Hematopoietic multipotent progenitor cell treated with erythropoietin and hydrocortisone succinate and interleukin-3 and kit ligand, for 17 days (in vitro differentiated cells): Measurements from ENCODE around the gene HSPG2.

Source experiments
- DNase-seq: peaks from one replicate; pipeline ENCODE4 v3.0.0-alpha.2; 2015; ENCODE audit warnings: low spot score

Gene HSPG2

GRCh38 chr1:21879928-21880618 is 57.0 kb downstream of the HSPG2 start:
- no peak for DNase-seq

GRCh38 chr1:21878840-21879478 is 58.2 kb downstream of the HSPG2 start:
- no peak for DNase-seq

GRCh38 chr1:21878009-21878773 is 58.9 kb downstream of the HSPG2 start:
- DNase-seq: no peak

- DNase-seq: no peak
These were observed 60.8 kb downstream of the HSPG2 start for GRCh38 chr1:21876267-21876666.

- no peak for DNase-seq
These were observed 61.5 kb downstream of the HSPG2 start for GRCh38 chr1:21875621-21876063.

GRCh38 chr1:21874778-21875547 is 62.1 kb downstream of the HSPG2 start:
- DNase-seq: no peak

- DNase-seq: no peak
These were observed 62.8 kb downstream of the HSPG2 start for GRCh38 chr1:21874328-21874727.

GRCh38 chr1:21873761-21874160 is 63.3 kb downstream of the HSPG2 start:
- DNase-seq: no peak

- DNase-seq: no peak
These were observed 63.9 kb downstream of the HSPG2 start for GRCh38 chr1:21873174-21873573.

- no peak for DNase-seq
These were observed 64.5 kb downstream of the HSPG2 start for GRCh38 chr1:21872445-21873079.

- DNase-seq: no peak
These were observed 65.2 kb downstream of the HSPG2 start for GRCh38 chr1:21871943-21872342.

GRCh38 chr1:21870611-21871010 is 66.5 kb downstream of the HSPG2 start:
- DNase-seq: no peak

GRCh38 chr1:21869620-21870121 is 67.4 kb downstream of the HSPG2 start:
- no peak for DNase-seq

GRCh38 chr1:21868941-21869454 is 68.1 kb downstream of the HSPG2 start:
- DNase-seq: no peak

GRCh38 chr1:21868482-21868881 is 68.6 kb downstream of the HSPG2 start:
- DNase-seq: no peak

- peak; percentile 19 for DNase-seq
These were observed 69.6 kb downstream of the HSPG2 start for GRCh38 chr1:21867451-21867996.

GRCh38 chr1:21866707-21867043 is 70.4 kb downstream of the HSPG2 start:
- DNase-seq: no peak

GRCh38 chr1:21865943-21866706 is 71.0 kb downstream of the HSPG2 start:
- DNase-seq: peak; percentile 47

- DNase-seq: no peak
These were observed 71.5 kb downstream of the HSPG2 start for GRCh38 chr1:21865609-21865942.

- no peak for DNase-seq
These were observed 72.4 kb downstream of the HSPG2 start for GRCh38 chr1:21864730-21865129.

- DNase-seq: no peak
These were observed 73.1 kb downstream of the HSPG2 start for GRCh38 chr1:21863981-21864380.
